ENCODE results near the gene KIFC3. TPM values are rescaled to one million over a fixed set of nuclear protein-coding genes. Genes with fewer than 3 reads are reported as not detected.
"Not testable (repeated sequence)": the region's sequence is repeated elsewhere in the genome, so short reads cannot be mapped to it uniquely, and the experiment has no call there.

KIFC3 gene
- total RNA-seq, 2 experiments from 2014 or later: 3.0 to 3.1 TPM

DNA sequence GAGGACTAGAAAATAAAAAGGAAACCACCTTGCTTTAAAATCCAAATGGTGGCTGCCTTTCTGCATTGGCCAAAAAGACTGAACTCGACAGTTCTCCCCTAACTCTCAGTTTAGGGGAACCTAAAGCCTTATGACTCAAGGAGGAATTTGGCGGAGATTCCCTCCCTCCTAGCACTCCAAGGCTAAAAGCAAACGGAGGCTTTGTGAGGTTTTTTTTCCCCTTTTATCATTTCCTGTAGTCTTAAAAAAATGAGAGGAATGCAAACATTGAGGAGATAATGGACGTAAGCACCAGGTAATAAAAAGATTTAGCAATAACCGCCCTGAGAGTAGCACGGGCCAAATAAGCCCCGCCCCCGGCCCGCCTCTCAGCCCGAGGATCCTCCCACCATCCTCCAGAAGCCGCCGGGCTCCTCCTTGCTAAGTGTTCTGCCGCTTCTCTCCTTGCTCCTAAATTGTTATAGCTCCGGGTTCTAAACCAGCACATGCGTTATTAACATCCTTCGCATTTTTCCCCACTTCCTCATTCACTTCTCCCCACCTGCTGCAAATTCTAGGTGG is 5.8 kb upstream of the KIFC3 start:
- POLR2A ChIA-PET: no interaction called here

DNA sequence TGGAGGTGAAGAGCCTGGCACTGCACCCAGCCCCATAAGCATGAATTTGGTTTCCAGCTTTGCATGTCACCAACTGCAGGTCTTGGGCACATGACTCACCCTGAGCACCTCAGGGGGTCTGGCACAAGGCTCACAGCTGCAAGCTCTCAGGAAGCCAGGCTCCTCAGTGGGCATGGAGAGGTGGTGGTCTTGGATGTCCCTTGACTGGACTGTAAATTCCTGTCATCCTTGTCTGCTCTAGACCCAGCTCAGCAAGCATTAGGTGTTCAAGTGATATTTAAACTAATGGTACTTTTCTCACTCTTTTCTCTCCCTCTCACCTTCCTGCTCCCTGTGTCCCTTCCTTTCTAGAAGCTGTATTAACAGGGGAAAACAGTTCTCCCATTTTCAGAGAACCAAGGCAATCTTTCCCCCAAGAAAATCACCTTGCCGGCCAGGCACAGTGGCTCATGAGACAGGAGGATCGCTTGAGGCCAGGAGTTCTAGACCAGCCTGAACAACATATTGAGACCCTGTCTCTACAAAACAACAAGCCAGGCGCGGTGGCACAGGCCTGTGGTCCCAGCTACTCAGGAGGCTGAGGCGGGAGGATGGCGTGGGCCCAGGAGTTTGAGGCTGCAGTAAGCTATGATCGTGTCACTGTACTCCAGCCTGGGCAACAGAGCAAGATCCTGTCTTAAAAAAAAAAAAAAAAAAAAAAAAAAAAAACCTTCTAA is 5.1 kb upstream of the KIFC3 start:
- CTCF ChIA-PET: no interaction called here
- POLR2A ChIA-PET: no interaction called here

More for the DNA sequence above, 5.8 kb upstream of the KIFC3 start:
- CTCF ChIA-PET: no interaction called here

- ChIA-PET CTCF (no interaction called here), POLR2A (no interaction called here)
These were observed 2.9 kb upstream of the KIFC3 start for GRCh38 chr16:57805176-57805575.

GRCh38 chr16:57804111-57804837 is 2.0 kb upstream of the KIFC3 start:
- CTCF ChIA-PET: interaction anchor here (0.7 to 0.8 kb wide), 2 partner anchors 46 to 174 kb away, joined by 3 read pairs; no protein-coding TSS in a partner anchor
- POLR2A ChIA-PET: interaction anchor here (1.1 kb wide), 1 partner anchor 12 kb away, joined by 4 read pairs; no protein-coding TSS in a partner anchor

- ChIA-PET POLR2A (interaction anchor here (1.1 kb wide), 1 partner anchor 13 kb away, joined by 4 read pairs; no protein-coding TSS in a partner anchor), CTCF (no interaction called here)
These were observed 1.1 kb upstream of the KIFC3 start for GRCh38 chr16:57803134-57803990.

- CTCF ChIA-PET: no interaction called here
- POLR2A ChIA-PET: no interaction called here
These were observed 416 bp downstream of the KIFC3 start for GRCh38 chr16:57801809-57802340.

GRCh38 chr16:57801098-57801808 is 1.0 kb downstream of the KIFC3 start:
- CTCF ChIA-PET: no interaction called here
- POLR2A ChIA-PET: no interaction called here

DNA sequence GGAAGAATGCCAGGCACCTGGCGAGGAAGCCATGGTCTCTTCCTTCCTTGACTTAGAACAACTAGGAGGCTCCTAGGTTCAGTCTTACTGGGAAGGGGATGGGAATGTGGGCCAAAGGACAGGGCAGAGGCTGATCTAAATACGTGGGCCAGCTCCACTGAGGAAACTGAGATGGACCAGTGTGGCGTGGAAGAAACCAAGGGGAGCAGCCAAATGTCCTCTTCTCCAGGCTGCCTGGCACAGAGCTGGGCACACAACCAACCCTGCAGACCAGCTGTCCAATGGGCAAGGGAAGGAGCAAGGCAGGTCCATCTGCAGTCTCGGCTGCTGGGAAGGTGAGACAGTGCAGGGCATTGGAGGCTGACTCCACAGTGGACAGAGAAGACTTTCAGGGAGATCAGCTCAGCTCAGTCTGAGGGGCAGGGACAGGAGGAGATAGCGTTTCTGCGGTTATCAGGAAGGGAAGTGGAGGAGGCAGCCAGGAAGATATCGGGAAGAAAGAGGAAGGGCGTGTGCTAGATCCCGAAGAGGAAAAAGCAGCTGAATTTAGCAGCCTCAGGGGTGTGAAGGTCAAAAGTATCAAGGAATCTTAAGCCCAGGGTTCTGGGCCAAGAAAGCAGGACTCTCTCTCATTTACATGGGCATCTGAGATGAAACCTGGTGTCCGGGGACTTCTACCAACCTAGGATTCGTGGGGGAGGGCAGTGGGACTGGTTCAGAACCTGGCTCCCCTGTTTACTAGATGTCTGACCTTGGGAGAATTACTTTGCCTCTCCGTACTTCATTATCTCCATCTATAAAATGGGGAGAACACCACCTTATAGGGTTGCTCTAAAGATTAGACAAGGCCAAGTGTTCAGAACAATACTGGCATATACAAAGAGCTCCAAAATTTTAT is 1.8 kb downstream of the KIFC3 start:
- POLR2A ChIA-PET: no interaction called here
- CTCF ChIA-PET: interaction anchor here (1.2 kb wide), 1 partner anchor 25 kb away, joined by 3 read pairs; no protein-coding TSS in a partner anchor

- ChIA-PET POLR2A (no interaction called here), CTCF (interaction anchor here (0.8 to 1.2 kb wide), 2 partner anchors 25 to 43 kb away, joined by 3 read pairs; no protein-coding TSS in a partner anchor)
These were observed 2.6 kb downstream of the KIFC3 start for GRCh38 chr16:57799600-57800199.

- ChIA-PET CTCF (interaction anchor here (0.6 to 1.6 kb wide), 4 partner anchors 24 to 207 kb away, joined by 3 to 5 read pairs (median 4); no protein-coding TSS in a partner anchor), POLR2A (no interaction called here)
These were observed 3.2 kb downstream of the KIFC3 start for GRCh38 chr16:57798953-57799599.

GRCh38 chr16:57798267-57798810 is 4.0 kb downstream of the KIFC3 start:
- ChIA-PET POLR2A (no interaction called here), CTCF (interaction anchor here (0.6 to 1.6 kb wide), 2 partner anchors 64 to 208 kb away, joined by 4 to 5 read pairs; no protein-coding TSS in a partner anchor)

GRCh38 chr16:57797526-57798266 is 4.6 kb downstream of the KIFC3 start:
- CTCF ChIA-PET: interaction anchor here (1.6 kb wide), 1 partner anchor 65 kb away, joined by 4 read pairs; no protein-coding TSS in a partner anchor
- POLR2A ChIA-PET: no interaction called here

DNA sequence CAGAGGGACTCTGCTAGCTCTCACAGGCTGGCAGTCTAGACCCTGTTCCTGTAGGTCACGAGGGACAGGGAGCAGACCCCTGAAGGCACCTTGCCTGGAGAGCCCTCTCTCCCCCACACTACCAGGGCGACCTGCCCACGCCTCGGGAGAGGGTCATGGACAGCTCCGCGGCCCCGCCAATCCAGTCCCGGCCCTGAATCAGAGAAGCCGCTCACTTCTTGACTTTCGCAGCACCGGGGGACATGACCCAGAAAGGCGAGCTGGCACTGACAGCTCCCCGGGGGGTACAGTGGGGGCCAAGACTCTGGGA is 5.1 kb downstream of the KIFC3 start:
- ChIA-PET CTCF (interaction anchor here (1.6 kb wide), 1 partner anchor 65 kb away, joined by 4 read pairs; no protein-coding TSS in a partner anchor), POLR2A (no interaction called here)

DNA sequence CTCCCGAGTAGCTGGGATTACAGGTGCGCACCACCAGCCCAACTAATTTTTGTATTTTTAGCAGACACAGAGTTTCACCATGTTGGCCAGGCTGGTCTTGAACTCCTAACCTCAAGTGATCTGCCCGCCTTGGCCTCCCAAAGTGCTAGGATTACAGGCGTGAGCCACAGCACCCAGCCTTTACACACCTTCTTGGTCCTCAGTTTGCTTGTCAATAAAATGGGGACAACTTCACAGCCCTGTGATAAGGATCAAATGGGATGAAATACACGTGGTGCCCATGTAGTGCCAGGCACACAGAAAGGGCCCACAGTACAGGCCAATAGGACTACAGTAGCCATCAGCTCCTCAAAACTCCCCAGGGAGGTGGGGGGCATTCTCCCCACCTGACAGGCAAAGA is 6.3 kb downstream of the KIFC3 start:
- POLR2A ChIA-PET: not testable (repeated sequence)
- CTCF ChIA-PET: interaction anchor here (0.7 kb wide), 2 partner anchors 691 to 1210 kb away, joined by 3 to 6 read pairs; no protein-coding TSS in a partner anchor

DNA sequence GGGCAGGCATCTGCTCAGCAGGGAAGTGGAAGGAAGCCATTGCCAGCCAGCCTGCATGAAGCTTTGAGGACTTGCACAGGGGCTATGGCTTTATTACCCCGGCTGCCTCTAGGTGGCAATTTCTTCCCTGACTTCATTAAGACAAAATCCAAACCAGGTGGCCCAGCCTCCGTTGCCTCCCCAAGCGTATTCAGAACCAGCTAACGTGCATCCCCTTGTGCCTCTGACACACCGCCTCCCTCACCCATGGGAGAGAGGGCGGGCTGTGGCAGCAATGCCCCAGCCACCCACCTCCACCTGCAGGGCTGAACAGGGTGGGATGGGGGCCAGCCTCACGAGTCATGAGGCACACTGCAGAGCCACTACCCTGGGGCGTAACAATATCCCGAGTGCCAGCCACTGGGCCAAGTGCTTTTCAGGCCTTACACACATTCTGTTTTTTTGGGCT is 6.8 kb downstream of the KIFC3 start:
- POLR2A ChIA-PET: no interaction called here

More for the DNA sequence above, 6.8 kb downstream of the KIFC3 start:
- CTCF ChIA-PET: interaction anchor here (0.7 kb wide), 2 partner anchors 692 to 1210 kb away, joined by 3 to 6 read pairs; no protein-coding TSS in a partner anchor
